ENCODE measurements around the gene ATG101. TPM values are rescaled to one million over a fixed set of nuclear protein-coding genes. Genes with fewer than 3 reads are reported as not detected.
A peak's percentile ranks its signal among the peaks of the same experiment; 100 is the strongest.

The ATG101 gene
- total and polyA plus RNA-seq, 9 of the 15 experiments (the other 6 are each of a cell fraction or from before 2014, with no cell fraction given): 2.9 to 52.4 (median 29.7) TPM

GRCh38 chr12:52050758-52051541 lies 18.8 kb upstream of the ATG101 start, which contains the start of gene NR4A1 (continued):
- TF ChIP-seq GABPA (tag; conservative IDR thresholded peaks at IDR 0.05; ENCODE audit: low read depth): peak; percentile 45; the same call in 1 of the 2 replicates
- 0 out of 2 replicates have a peak, but pooled peaks have one; percentile 33 for TF ChIP-seq RBM14 (IDR thresholded peaks at IDR 0.05; ENCODE audit: borderline replicate concordance, insufficient read depth, low read depth, low read length)
- TF ChIP-seq MTA3 (IDR thresholded peaks at IDR 0.05; ENCODE audit: borderline replicate concordance): peak; percentile 73
- no peak for TF ChIP-seq CEBPZ (IDR thresholded peaks at IDR 0.05; ENCODE audit: borderline replicate concordance, low read depth, low read length)
- TF ChIP-seq MEF2D (tag; conservative IDR thresholded peaks at IDR 0.05; ENCODE audit: low read depth): peak; percentile 99
- no peak for TF ChIP-seq BCOR (IDR thresholded peaks at IDR 0.05)
- TF ChIP-seq MTF1 (CRISPR knock-in tag; IDR thresholded peaks at IDR 0.05; ENCODE audit: borderline replicate concordance): no peak
- peak; percentile 68; the same call in 1 of the 2 replicates for TF ChIP-seq ZNF740 (CRISPR knock-in tag; IDR thresholded peaks at IDR 0.05)
- peak in 1 of 2 experiments; percentile 81; a peak in 2 of 4 replicates for TF ChIP-seq ZNF740 (tag; IDR thresholded peaks at IDR 0.05)
- TF ChIP-seq VEZF1 (CRISPR knock-in tag; IDR thresholded peaks at IDR 0.05): peak; percentile 99
- TF ChIP-seq TRIM28 (IDR thresholded peaks at IDR 0.05): 0 out of 2 replicates have a peak, but pooled peaks have one; percentile 16
- 0 out of 4 replicates have a peak, but pooled peaks of 1 of the 2 experiments have one; percentile 20 for TF ChIP-seq HDAC1 (IDR thresholded peaks at IDR 0.05)
- TF ChIP-seq ZEB2 (IDR thresholded peaks at IDR 0.05): no peak
- TF ChIP-seq RFX1 (IDR thresholded peaks at IDR 0.05): no peak
- peak; percentile 73; the same call in 1 of the 2 replicates for TF ChIP-seq KAT7 (CRISPR knock-in tag; IDR thresholded peaks at IDR 0.05; ENCODE audit: borderline replicate concordance)
- TF ChIP-seq GABPB2 (CRISPR knock-in tag; conservative IDR thresholded peaks at IDR 0.05): no peak
- TF ChIP-seq ZNF311 (CRISPR knock-in tag; IDR thresholded peaks at IDR 0.05): no peak
- TF ChIP-seq CHD2 (IDR thresholded peaks at IDR 0.05; ENCODE audit: low read depth, low read length): no peak
- TF ChIP-seq ZSCAN29 (IDR thresholded peaks at IDR 0.05): peak; percentile 91

Measured in K562 (cell line).